ENCODE results near the gene CTSH.

- TF ChIP-seq POLR2A (IDR thresholded peaks at IDR 0.05): peak in 1 of 3 donors; percentile 40
- TF ChIP-seq CTCF (IDR thresholded peaks at IDR 0.05): no peak
These were observed 43.6 kb upstream of the CTSH start for GRCh38 chr15:78988361-78988911.
